Ishikawa (cell line): ENCODE results near the gene DIP2B.

Experiments used
- CEBPB ChIP-seq: IDR thresholded peaks from 2 replicates; pipeline ENCODE4 v1.6.1; 2012
- CREB1 ChIP-seq: IDR thresholded peaks from 2 replicates; pipeline ENCODE4 v1.6.1; 2012; ENCODE audit warnings: low read depth
- EGR1 ChIP-seq: IDR thresholded peaks from 2 replicates; pipeline ENCODE4 v1.6.1; 2012
- EP300 ChIP-seq: IDR thresholded peaks from 2 replicates; pipeline ENCODE4 v1.6.1; 2012; ENCODE audit warnings: borderline replicate concordance
- FOXM1 ChIP-seq: IDR thresholded peaks from 2 replicates; pipeline ENCODE4 v1.6.1; 2012; ENCODE audit warnings: low read depth, borderline replicate concordance
- MAX ChIP-seq: IDR thresholded peaks from 2 replicates; pipeline ENCODE4 v1.6.1; 2012
- NFIC ChIP-seq: IDR thresholded peaks from 2 replicates; pipeline ENCODE4 v1.6.1; 2012
- RAD21 ChIP-seq: IDR thresholded peaks from 2 replicates; pipeline ENCODE4 v1.6.1; 2012; ENCODE audit warnings: low read depth
- TAF1 ChIP-seq: IDR thresholded peaks from 2 replicates; pipeline ENCODE4 v1.6.1; 2012; ENCODE audit warnings: low read depth, mild to moderate bottlenecking
- TEAD4 ChIP-seq: IDR thresholded peaks from 2 replicates; pipeline ENCODE4 v1.6.1; 2012
- YY1 ChIP-seq: IDR thresholded peaks from 2 replicates; pipeline ENCODE4 v1.6.1; 2012; ENCODE audit warnings: low read depth
- ZBTB7A ChIP-seq: IDR thresholded peaks from 2 replicates; pipeline ENCODE4 v1.6.1; 2012; ENCODE audit warnings: low read depth
- TF ChIP-seq, protein P1 (sequence below): IDR thresholded peaks from 2 replicates; pipeline ENCODE4 v1.6.1; 2012; ENCODE audit warnings: low read depth, mild to moderate bottlenecking
- TF ChIP-seq, protein P2 (sequence below): IDR thresholded peaks from 2 replicates; pipeline ENCODE4 v1.6.1; 2012

- TF ChIP-seq CEBPB (no peak), EP300 (no peak), MAX (no peak), TAF1 (no peak), EGR1 (no peak), RAD21 (no peak), YY1 (no peak), TEAD4 (no peak), ZBTB7A (no peak), FOXM1 (no peak), NFIC (no peak), CREB1 (no peak)
- TF ChIP-seq, protein P1, sequence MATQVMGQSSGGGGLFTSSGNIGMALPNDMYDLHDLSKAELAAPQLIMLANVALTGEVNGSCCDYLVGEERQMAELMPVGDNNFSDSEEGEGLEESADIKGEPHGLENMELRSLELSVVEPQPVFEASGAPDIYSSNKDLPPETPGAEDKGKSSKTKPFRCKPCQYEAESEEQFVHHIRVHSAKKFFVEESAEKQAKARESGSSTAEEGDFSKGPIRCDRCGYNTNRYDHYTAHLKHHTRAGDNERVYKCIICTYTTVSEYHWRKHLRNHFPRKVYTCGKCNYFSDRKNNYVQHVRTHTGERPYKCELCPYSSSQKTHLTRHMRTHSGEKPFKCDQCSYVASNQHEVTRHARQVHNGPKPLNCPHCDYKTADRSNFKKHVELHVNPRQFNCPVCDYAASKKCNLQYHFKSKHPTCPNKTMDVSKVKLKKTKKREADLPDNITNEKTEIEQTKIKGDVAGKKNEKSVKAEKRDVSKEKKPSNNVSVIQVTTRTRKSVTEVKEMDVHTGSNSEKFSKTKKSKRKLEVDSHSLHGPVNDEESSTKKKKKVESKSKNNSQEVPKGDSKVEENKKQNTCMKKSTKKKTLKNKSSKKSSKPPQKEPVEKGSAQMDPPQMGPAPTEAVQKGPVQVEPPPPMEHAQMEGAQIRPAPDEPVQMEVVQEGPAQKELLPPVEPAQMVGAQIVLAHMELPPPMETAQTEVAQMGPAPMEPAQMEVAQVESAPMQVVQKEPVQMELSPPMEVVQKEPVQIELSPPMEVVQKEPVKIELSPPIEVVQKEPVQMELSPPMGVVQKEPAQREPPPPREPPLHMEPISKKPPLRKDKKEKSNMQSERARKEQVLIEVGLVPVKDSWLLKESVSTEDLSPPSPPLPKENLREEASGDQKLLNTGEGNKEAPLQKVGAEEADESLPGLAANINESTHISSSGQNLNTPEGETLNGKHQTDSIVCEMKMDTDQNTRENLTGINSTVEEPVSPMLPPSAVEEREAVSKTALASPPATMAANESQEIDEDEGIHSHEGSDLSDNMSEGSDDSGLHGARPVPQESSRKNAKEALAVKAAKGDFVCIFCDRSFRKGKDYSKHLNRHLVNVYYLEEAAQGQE, result no peak
- TF ChIP-seq, protein P2, sequence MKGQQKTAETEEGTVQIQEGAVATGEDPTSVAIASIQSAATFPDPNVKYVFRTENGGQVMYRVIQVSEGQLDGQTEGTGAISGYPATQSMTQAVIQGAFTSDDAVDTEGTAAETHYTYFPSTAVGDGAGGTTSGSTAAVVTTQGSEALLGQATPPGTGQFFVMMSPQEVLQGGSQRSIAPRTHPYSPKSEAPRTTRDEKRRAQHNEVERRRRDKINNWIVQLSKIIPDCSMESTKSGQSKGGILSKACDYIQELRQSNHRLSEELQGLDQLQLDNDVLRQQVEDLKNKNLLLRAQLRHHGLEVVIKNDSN, result no peak
Observed at GRCh38 chr12:50732591-50732990, 227.8 kb downstream of the DIP2B start.
